Smooth muscle cell (in vitro differentiated cells): ENCODE data around the gene WDR33. TPM values are rescaled to one million over a fixed set of nuclear protein-coding genes. Genes with fewer than 3 reads are reported as not detected.

Source experiments
- DNase-seq: peaks from one replicate; lab custom pipeline; 2025; ENCODE audit not compliant: unreplicated experiment; lab: John Stamatoyannopoulos, UW
- H2AFZ ChIP-seq: fragments of 200-600 bp; sonication (generic); 2 replicates; pipeline ENCODE4 v1.6.0; 2016; ENCODE audit warnings: antibody characterized with exemption, low read depth, mild to moderate bottlenecking
- H3F3A ChIP-seq: fragments of 200-600 bp; sonication (generic); 2 replicates; pipeline ENCODE4 v1.6.0; 2017; ENCODE audit warnings: antibody characterized with exemption, low read depth
- H3K27ac ChIP-seq: fragments of 200-600 bp; sonication (generic); 2 replicates; pipeline ENCODE4 v1.5.1; 2016; ENCODE audit warnings: low read depth, mild to moderate bottlenecking
- H3K27me3 ChIP-seq: fragments of 200-600 bp; sonication (generic); 2 replicates; pipeline ENCODE4 v1.6.1; 2016; ENCODE audit warnings: low read depth, mild to moderate bottlenecking
- H3K36me3 ChIP-seq: fragments of 200-600 bp; sonication (generic); 2 replicates; pipeline ENCODE4 v1.5.1; 2016; ENCODE audit warnings: low read depth
- H3K4me1 ChIP-seq: fragments of 200-600 bp; sonication (generic); 2 replicates; pipeline ENCODE4 v1.5.1; 2016; ENCODE audit warnings: low read depth
- H3K4me2 ChIP-seq: fragments of 200-600 bp; sonication (generic); 2 replicates; pipeline ENCODE4 v1.6.0; 2016; ENCODE audit warnings: mild to moderate bottlenecking
- H3K4me3 ChIP-seq: fragments of 200-600 bp; sonication (generic); 2 replicates; pipeline ENCODE4 v1.5.1; 2016; ENCODE audit warnings: mild to moderate bottlenecking
- H3K79me2 ChIP-seq: fragments of 200-600 bp; sonication (generic); 2 replicates; pipeline ENCODE4 v1.6.0; 2016; ENCODE audit warnings: low read depth, mild to moderate bottlenecking
- H3K9ac ChIP-seq: fragments of 200-600 bp; sonication (generic); 2 replicates; pipeline ENCODE4 v1.6.0; 2016; ENCODE audit warnings: low read depth
- H3K9me3 ChIP-seq: fragments of 200-600 bp; sonication (generic); replicated peaks from 2 replicates; pipeline ENCODE4 v1.5.1; 2016; ENCODE audit warnings: low read depth
- H4K20me1 ChIP-seq: fragments of 200-600 bp; sonication (generic); 2 replicates; pipeline ENCODE4 v1.6.0; 2016; ENCODE audit warnings: low read depth
- CTCF ChIP-seq: fragments of 200-600 bp; sonication (generic); IDR thresholded peaks from 2 replicates; pipeline ENCODE4 v1.5.1; 2017; ENCODE audit warnings: borderline replicate concordance, mild to moderate bottlenecking, antibody characterized with exemption; ENCODE audit not compliant: insufficient read depth, poor library complexity, severe bottlenecking
- WGBS: methylation state at CpG from one replicate; pipeline ENCODE4 v1.1.7; 2016; ENCODE audit warnings: low lambda C conversion rate; 5-methylcytosine and 5-hydroxymethylcytosine counted together
- polyA plus RNA-seq: library from polyadenylated mRNA; unstranded; fragments of >200 nt; fragmentation: Nextera tagmentation; extraction: Ambion mirVana; gene quantifications from 2 replicates; pipeline ENCODE4 v1.2.1, GENCODE V29; 2016
- total RNA-seq: library from RNA; depleted of rRNA; stranded (reverse); fragments of >200 nt; gene quantifications from 2 replicates; pipeline ENCODE4 v1.2.3, GENCODE V29; 2014

Gene WDR33
- total and polyA plus RNA-seq, 2 experiments from 2014 or later, result 30.4 to 43.3 TPM

- H3F3A ChIP-seq, result peaks cover 13% of the 10 kb centered on the region
- peaks cover 90% of the 10 kb centered on the region for H4K20me1 ChIP-seq
- H2AFZ ChIP-seq, result no peak overlapping the region
- H3K36me3 ChIP-seq, result peaks cover 2% of the 10 kb centered on the region
- H3K27ac ChIP-seq, result no peak overlapping the region
- H3K9ac ChIP-seq, result no peak overlapping the region
- H3K79me2 ChIP-seq, result peaks cover 63% of the 10 kb centered on the region
- no peak overlapping the region for H3K4me2 ChIP-seq
- no peak for TF ChIP-seq CTCF
- no peak overlapping the region for H3K4me3 ChIP-seq
- DNase-seq, result no peak
- no peaks in the 10 kb centered on the region for H3K4me1 ChIP-seq
- no peaks in the 10 kb centered on the region for H3K27me3 ChIP-seq
- 93% methylated on average over 2 of the region's 2 CpGs for WGBS
- H3K9me3 ChIP-seq, result no peaks in the 10 kb centered on the region
Measured at GRCh38 chr2:127769587-127769986, 41.4 kb downstream of the WDR33 start.

GRCh38 chr2:127768775-127769479, 42.0 kb downstream of the WDR33 start:
- TF ChIP-seq CTCF, result no peak
- H3K27ac ChIP-seq, result peak overlapping the region; percentile 23
- H3K4me3 ChIP-seq, result no peak overlapping the region
- no peaks in the 10 kb centered on the region for H3K9me3 ChIP-seq
- 92% methylated on average over 6 of the region's 6 CpGs for WGBS
- H3K4me2 ChIP-seq, result no peak overlapping the region
- no peak overlapping the region for H2AFZ ChIP-seq
- no peaks in the 10 kb centered on the region for H3K4me1 ChIP-seq
- no peak for DNase-seq
- H3F3A ChIP-seq, result peaks cover 20% of the 10 kb centered on the region
- no peaks in the 10 kb centered on the region for H3K27me3 ChIP-seq
- no peak overlapping the region for H3K9ac ChIP-seq
- H3K79me2 ChIP-seq, result peaks cover 57% of the 10 kb centered on the region
- peaks cover 90% of the 10 kb centered on the region for H4K20me1 ChIP-seq
- H3K36me3 ChIP-seq, result peaks cover 6% of the 10 kb centered on the region

GRCh38 chr2:127763776-127764175, 47.2 kb downstream of the WDR33 start:
- H3K4me2 ChIP-seq, result peak overlapping the region; percentile 12
- H3K9me3 ChIP-seq, result no peaks in the 10 kb centered on the region
- H4K20me1 ChIP-seq, result peaks cover 67% of the 10 kb centered on the region
- peaks cover 9% of the 10 kb centered on the region for H3K79me2 ChIP-seq
- no peak overlapping the region for H2AFZ ChIP-seq
- no peak overlapping the region for H3K4me3 ChIP-seq
- no peak for TF ChIP-seq CTCF
- no peaks in the 10 kb centered on the region for H3K4me1 ChIP-seq
- no peaks in the 10 kb centered on the region for H3K27me3 ChIP-seq
- no peak for DNase-seq
- H3F3A ChIP-seq, result peaks cover 21% of the 10 kb centered on the region
- peak overlapping the region; percentile 89 for H3K27ac ChIP-seq
- H3K36me3 ChIP-seq, result peaks cover 6% of the 10 kb centered on the region
- no peak overlapping the region for H3K9ac ChIP-seq

- H3K36me3 ChIP-seq, result peaks cover 6% of the 10 kb centered on the region
- H3K9me3 ChIP-seq, result no peaks in the 10 kb centered on the region
- peak overlapping the region; percentile 10 for H3K4me2 ChIP-seq
- no peaks in the 10 kb centered on the region for H3K4me1 ChIP-seq
- H3F3A ChIP-seq, result peaks cover 21% of the 10 kb centered on the region
- no peaks in the 10 kb centered on the region for H3K27me3 ChIP-seq
- no peak for TF ChIP-seq CTCF
- no peak overlapping the region for H3K4me3 ChIP-seq
- H3K79me2 ChIP-seq, result peaks cover 2% of the 10 kb centered on the region
- no peak overlapping the region for H2AFZ ChIP-seq
- H4K20me1 ChIP-seq, result peaks cover 58% of the 10 kb centered on the region
- DNase-seq, result no peak
- peak overlapping the region; percentile 89 for H3K27ac ChIP-seq
- H3K9ac ChIP-seq, result peak overlapping the region; percentile 45
- WGBS, result 35% methylated on average over 6 of the region's 6 CpGs
Measured at GRCh38 chr2:127762846-127763245, 48.1 kb downstream of the WDR33 start.
